ENCODE measurements around the gene WNT3. TPM values are rescaled to one million over a fixed set of nuclear protein-coding genes. Genes with fewer than 3 reads are reported as not detected.

WNT3 gene
- total and polyA plus RNA-seq, 3 experiments from 2014 or later, result not detected

- no peak for DNase-seq
- H3K4me3 ChIP-seq (ENCODE audit: low read length), result no peak overlapping the region
- peaks cover 1 to 6% (median 3%) of the 10 kb centered on the region in 3 donors for H3K4me1 Mint-ChIP-seq
- no peak overlapping the region for H3K27ac ChIP-seq (ENCODE audit: low read depth, low read length)
- H3K36me3 Mint-ChIP-seq, result no peaks in the 10 kb centered on the region
- no peak overlapping the region for H3K4me3 Mint-ChIP-seq
- CTCF ChIA-PET, result interaction anchor here (0.5 to 1.2 kb wide), 3 partner anchors 8 to 645 kb away, joined by 3 to 8 read pairs (median 3); no protein-coding TSS in a partner anchor
- H3K36me3 ChIP-seq (ENCODE audit: insufficient read depth, low read length), result no peaks in the 10 kb centered on the region
- H3K9me3 ChIP-seq (ENCODE audit: low read length), result no peaks in the 10 kb centered on the region
- no peaks in the 10 kb centered on the region for H3K4me1 ChIP-seq (ENCODE audit: insufficient read depth, low read length)
- H3K27me3 Mint-ChIP-seq, result peaks cover 9 to 30% of the 10 kb centered on the region in 2 donors
- H3K27ac Mint-ChIP-seq, result peak overlapping the region in 1 of 8 donors; percentile 50
- POLR2A ChIA-PET, result no interaction called here
- no peaks in the 10 kb centered on the region for H3K27me3 ChIP-seq (ENCODE audit: insufficient read depth, low read length, poor library complexity, severe bottlenecking)
- peaks cover 0 to 3% (median 1%) of the 10 kb centered on the region in 5 donors for H3K9me3 Mint-ChIP-seq
Observed at GRCh38 chr17:46834846-46835245, 16.4 kb upstream of the WNT3 start.

- no peaks in the 10 kb centered on the region for H3K4me1 ChIP-seq (ENCODE audit: insufficient read depth, low read length)
- Mint-ChIP-seq H3K36me3 (no peaks in the 10 kb centered on the region), H3K4me3 (no peak overlapping the region), H3K27ac (no peak overlapping the region), H3K4me1 (peaks cover 1 to 6% (median 3%) of the 10 kb centered on the region in 3 donors), H3K9me3 (no peaks in the 10 kb centered on the region), H3K27me3 (peaks cover 4 to 30% of the 10 kb centered on the region in 2 donors)
- H3K36me3 ChIP-seq (ENCODE audit: insufficient read depth, low read length), result no peaks in the 10 kb centered on the region
- DNase-seq, result no peak
- no peak overlapping the region for H3K27ac ChIP-seq (ENCODE audit: low read depth, low read length)
- no peak overlapping the region for H3K4me3 ChIP-seq (ENCODE audit: low read length)
- ChIA-PET CTCF (no interaction called here), POLR2A (interaction anchor here (0.6 kb wide), 1 partner anchor 98 kb away, joined by 3 read pairs; no protein-coding TSS in a partner anchor)
- H3K9me3 ChIP-seq (ENCODE audit: low read length), result no peaks in the 10 kb centered on the region
- no peaks in the 10 kb centered on the region for H3K27me3 ChIP-seq (ENCODE audit: insufficient read depth, low read length, poor library complexity, severe bottlenecking)
Observed at GRCh38 chr17:46833840-46834208, 15.3 kb upstream of the WNT3 start.

- Mint-ChIP-seq H3K27me3 (peaks cover 4 to 30% of the 10 kb centered on the region in 2 donors), H3K4me1 (peaks cover 1 to 6% (median 3%) of the 10 kb centered on the region in 3 donors), H3K4me3 (no peak overlapping the region), H3K36me3 (no peaks in the 10 kb centered on the region), H3K27ac (no peak overlapping the region), H3K9me3 (no peaks in the 10 kb centered on the region)
- Histone ChIP-seq H3K27me3 (ENCODE audit: insufficient read depth, low read length, poor library complexity, severe bottlenecking) (no peaks in the 10 kb centered on the region), H3K36me3 (ENCODE audit: insufficient read depth, low read length) (no peaks in the 10 kb centered on the region), H3K4me3 (ENCODE audit: low read length) (no peak overlapping the region), H3K4me1 (ENCODE audit: insufficient read depth, low read length) (no peaks in the 10 kb centered on the region), H3K9me3 (ENCODE audit: low read length) (no peaks in the 10 kb centered on the region), H3K27ac (ENCODE audit: low read depth, low read length) (no peak overlapping the region)
- ChIA-PET CTCF (no interaction called here), POLR2A (interaction anchor here (0.6 kb wide), 1 partner anchor 98 kb away, joined by 3 read pairs; no protein-coding TSS in a partner anchor)
- no peak for DNase-seq
Observed at GRCh38 chr17:46832945-46833839, 14.7 kb upstream of the WNT3 start.

GRCh38 chr17:46832331-46832821, 13.9 kb upstream of the WNT3 start:
- Histone ChIP-seq H3K27me3 (ENCODE audit: insufficient read depth, low read length, poor library complexity, severe bottlenecking) (no peaks in the 10 kb centered on the region), H3K27ac (ENCODE audit: low read depth, low read length) (no peak overlapping the region), H3K4me1 (ENCODE audit: insufficient read depth, low read length) (no peaks in the 10 kb centered on the region), H3K9me3 (ENCODE audit: low read length) (no peaks in the 10 kb centered on the region), H3K36me3 (ENCODE audit: insufficient read depth, low read length) (no peaks in the 10 kb centered on the region), H3K4me3 (ENCODE audit: low read length) (no peak overlapping the region)
- CTCF ChIA-PET, result no interaction called here
- Mint-ChIP-seq H3K4me1 (peaks cover 1 to 6% (median 3%) of the 10 kb centered on the region in 3 donors), H3K9me3 (no peaks in the 10 kb centered on the region), H3K27me3 (peaks cover 6 to 22% of the 10 kb centered on the region in 2 donors), H3K27ac (no peak overlapping the region), H3K4me3 (no peak overlapping the region), H3K36me3 (no peaks in the 10 kb centered on the region)
- POLR2A ChIA-PET, result no interaction called here
- no peak for DNase-seq

GRCh38 chr17:46831573-46832330, 13.3 kb upstream of the WNT3 start:
- Histone ChIP-seq H3K9me3 (ENCODE audit: low read length) (no peaks in the 10 kb centered on the region), H3K27ac (ENCODE audit: low read depth, low read length) (no peak overlapping the region), H3K4me3 (ENCODE audit: low read length) (no peak overlapping the region), H3K36me3 (ENCODE audit: insufficient read depth, low read length) (no peaks in the 10 kb centered on the region), H3K27me3 (ENCODE audit: insufficient read depth, low read length, poor library complexity, severe bottlenecking) (no peaks in the 10 kb centered on the region), H3K4me1 (ENCODE audit: insufficient read depth, low read length) (no peaks in the 10 kb centered on the region)
- ChIA-PET POLR2A (no interaction called here), CTCF (no interaction called here)
- H3K27ac Mint-ChIP-seq, result no peak overlapping the region
- H3K4me3 Mint-ChIP-seq, result no peak overlapping the region
- H3K36me3 Mint-ChIP-seq, result no peaks in the 10 kb centered on the region
- no peaks in the 10 kb centered on the region for H3K9me3 Mint-ChIP-seq
- H3K27me3 Mint-ChIP-seq, result peaks cover 6 to 20% of the 10 kb centered on the region in 2 donors
- no peak for DNase-seq
- peaks cover 1 to 6% (median 3%) of the 10 kb centered on the region in 3 donors for H3K4me1 Mint-ChIP-seq

GRCh38 chr17:46827274-46827673, 8.8 kb upstream of the WNT3 start:
- no peak for DNase-seq
- no peak overlapping the region for H3K4me3 ChIP-seq (ENCODE audit: low read length)
- H3K36me3 ChIP-seq (ENCODE audit: insufficient read depth, low read length), result no peaks in the 10 kb centered on the region
- no peak overlapping the region for H3K27ac ChIP-seq (ENCODE audit: low read depth, low read length)
- no peaks in the 10 kb centered on the region for H3K4me1 ChIP-seq (ENCODE audit: insufficient read depth, low read length)
- Mint-ChIP-seq H3K4me3 (no peak overlapping the region), H3K27ac (no peak overlapping the region), H3K27me3 (peaks cover 11 to 38% of the 10 kb centered on the region in 2 donors), H3K36me3 (no peaks in the 10 kb centered on the region), H3K9me3 (no peaks in the 10 kb centered on the region), H3K4me1 (peaks cover 0 to under 1% (median 0%) of the 10 kb centered on the region in 3 donors)
- ChIA-PET POLR2A (no interaction called here), CTCF (interaction anchor here (2.1 kb wide), 1 partner anchor 8 kb away, joined by 8 read pairs; no protein-coding TSS in a partner anchor)
- H3K9me3 ChIP-seq (ENCODE audit: low read length), result no peaks in the 10 kb centered on the region
- peaks cover 2% of the 10 kb centered on the region for H3K27me3 ChIP-seq (ENCODE audit: insufficient read depth, low read length, poor library complexity, severe bottlenecking)

- Mint-ChIP-seq H3K4me1 (peaks cover 0 to 2% (median 0%) of the 10 kb centered on the region in 3 donors), H3K27me3 (peaks cover 20 to 45% of the 10 kb centered on the region in 2 donors), H3K27ac (no peak overlapping the region), H3K4me3 (no peak overlapping the region), H3K9me3 (no peaks in the 10 kb centered on the region), H3K36me3 (no peaks in the 10 kb centered on the region)
- Histone ChIP-seq H3K27me3 (ENCODE audit: insufficient read depth, low read length, poor library complexity, severe bottlenecking) (peaks cover 3% of the 10 kb centered on the region), H3K4me3 (ENCODE audit: low read length) (no peak overlapping the region), H3K27ac (ENCODE audit: low read depth, low read length) (no peak overlapping the region), H3K36me3 (ENCODE audit: insufficient read depth, low read length) (no peaks in the 10 kb centered on the region), H3K4me1 (ENCODE audit: insufficient read depth, low read length) (no peaks in the 10 kb centered on the region), H3K9me3 (ENCODE audit: low read length) (no peaks in the 10 kb centered on the region)
- DNase-seq, result no peak
- ChIA-PET CTCF (interaction anchor here (2.1 kb wide), 1 partner anchor 9 kb away, joined by 8 read pairs; no protein-coding TSS in a partner anchor), POLR2A (interaction anchor here (0.5 kb wide), 1 partner anchor 11 kb away, joined by 3 read pairs; no protein-coding TSS in a partner anchor)
Observed at GRCh38 chr17:46826116-46826515, 7.6 kb upstream of the WNT3 start.
